Measurements from ENCODE around the gene CHST11.

DNA sequence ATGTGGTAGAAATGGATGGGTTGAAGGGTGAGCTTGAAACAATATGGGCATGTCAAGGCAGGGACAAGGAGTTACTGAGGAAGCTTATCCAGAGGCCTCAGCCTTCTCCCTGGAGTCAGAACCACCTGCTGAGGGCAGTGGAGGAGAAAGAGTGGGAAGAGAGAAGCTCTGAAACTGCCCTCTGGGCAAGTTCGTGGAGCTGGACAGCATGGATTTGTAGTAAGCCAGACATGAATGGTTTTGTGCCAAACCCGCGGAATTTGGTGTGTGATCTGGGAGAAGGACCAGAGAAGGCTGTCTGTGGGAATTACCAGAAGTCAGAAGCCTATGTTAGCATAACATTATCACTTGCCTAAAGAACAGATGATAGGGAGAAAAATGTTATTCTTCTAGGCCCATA lies 336.5 kb downstream of the CHST11 start:
- TF ChIP-seq, protein P1, sequence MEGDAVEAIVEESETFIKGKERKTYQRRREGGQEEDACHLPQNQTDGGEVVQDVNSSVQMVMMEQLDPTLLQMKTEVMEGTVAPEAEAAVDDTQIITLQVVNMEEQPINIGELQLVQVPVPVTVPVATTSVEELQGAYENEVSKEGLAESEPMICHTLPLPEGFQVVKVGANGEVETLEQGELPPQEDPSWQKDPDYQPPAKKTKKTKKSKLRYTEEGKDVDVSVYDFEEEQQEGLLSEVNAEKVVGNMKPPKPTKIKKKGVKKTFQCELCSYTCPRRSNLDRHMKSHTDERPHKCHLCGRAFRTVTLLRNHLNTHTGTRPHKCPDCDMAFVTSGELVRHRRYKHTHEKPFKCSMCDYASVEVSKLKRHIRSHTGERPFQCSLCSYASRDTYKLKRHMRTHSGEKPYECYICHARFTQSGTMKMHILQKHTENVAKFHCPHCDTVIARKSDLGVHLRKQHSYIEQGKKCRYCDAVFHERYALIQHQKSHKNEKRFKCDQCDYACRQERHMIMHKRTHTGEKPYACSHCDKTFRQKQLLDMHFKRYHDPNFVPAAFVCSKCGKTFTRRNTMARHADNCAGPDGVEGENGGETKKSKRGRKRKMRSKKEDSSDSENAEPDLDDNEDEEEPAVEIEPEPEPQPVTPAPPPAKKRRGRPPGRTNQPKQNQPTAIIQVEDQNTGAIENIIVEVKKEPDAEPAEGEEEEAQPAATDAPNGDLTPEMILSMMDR (IDR thresholded peaks at IDR 0.05), result no peak
- no peak for TF ChIP-seq EZH2 (IDR thresholded peaks at IDR 0.05)
- no peak for TF ChIP-seq EZH2phosphoT487 (IDR thresholded peaks at IDR 0.05)

Measured in neural progenitor cell (in vitro differentiated cells).